Activated naive CD4-positive, alpha-beta T cell treated with anti-CD3 and anti-CD28 coated beads for 36 hours (primary cell): Measurements from ENCODE around the gene OR13C8. TPM values are rescaled to one million over a fixed set of nuclear protein-coding genes. Genes with fewer than 3 reads are reported as not detected.
"Not testable (repeated sequence)": the region's sequence is repeated elsewhere in the genome, so short reads cannot be mapped to it uniquely, and the experiment has no call there.

Source experiments
- CTCF ChIA-PET: fragments of 350-600 bp; sonication (Branson Sonifier 250); formaldehyde crosslinking; loops from one replicate; lab custom pipeline; 2021; ENCODE audit warnings: antibody characterized with exemption; lab: Charles Lee
- DNase-seq: peaks from one replicate; pipeline ENCODE4 v3.0.0-alpha.2; 2020
- H3K27ac Mint-ChIP-seq: one replicate; pipeline ENCODE4 v1.8.0; 2021; ENCODE audit warnings: mild to moderate bottlenecking, mixed read lengths
- H3K27me3 Mint-ChIP-seq: one replicate; pipeline ENCODE4 v1.8.0; 2021; ENCODE audit warnings: low read depth, mixed read lengths
- H3K36me3 Mint-ChIP-seq: one replicate; pipeline ENCODE4 v1.8.0; 2021; ENCODE audit warnings: low read depth, mixed read lengths
- H3K4me1 Mint-ChIP-seq: one replicate; pipeline ENCODE4 v1.8.0; 2021; ENCODE audit warnings: low read depth, mixed read lengths
- H3K4me3 Mint-ChIP-seq: one replicate; pipeline ENCODE4 v1.8.0; 2021; ENCODE audit warnings: mild to moderate bottlenecking, moderate library complexity, mixed read lengths
- H3K9me3 Mint-ChIP-seq: one replicate; pipeline ENCODE4 v1.8.0; 2021; ENCODE audit warnings: mixed read lengths
- intact Hi-C: fragments of 100-400 bp; cut with micrococcal nuclease; formaldehyde crosslinking; loops from one replicate; pipeline ENCODE4 v1.15.1; 2023
- total RNA-seq, 2 experiments: library from RNA; stranded (reverse); gene quantifications; one replicate each; pipeline ENCODE4 v1.2.3, GENCODE V29; 2021

OR13C8 gene
- total RNA-seq, 2 experiments from 2014 or later, result not detected

GRCh38 chr9:104580562-104580961, 11.6 kb downstream of the OR13C8 start:
- no peaks in the 10 kb centered on the region for H3K27me3 Mint-ChIP-seq
- no peak overlapping the region for H3K27ac Mint-ChIP-seq
- CTCF ChIA-PET, result interaction anchor here (0.5 kb wide), 1 partner anchor 1937 kb away, joined by 4 read pairs; no protein-coding TSS in a partner anchor
- H3K4me3 Mint-ChIP-seq, result no peak overlapping the region
- intact Hi-C loops, result no loop called here
- no peaks in the 10 kb centered on the region for H3K9me3 Mint-ChIP-seq
- DNase-seq, result no peak
- H3K36me3 Mint-ChIP-seq, result no peaks in the 10 kb centered on the region
- H3K4me1 Mint-ChIP-seq, result no peaks in the 10 kb centered on the region

DNA sequence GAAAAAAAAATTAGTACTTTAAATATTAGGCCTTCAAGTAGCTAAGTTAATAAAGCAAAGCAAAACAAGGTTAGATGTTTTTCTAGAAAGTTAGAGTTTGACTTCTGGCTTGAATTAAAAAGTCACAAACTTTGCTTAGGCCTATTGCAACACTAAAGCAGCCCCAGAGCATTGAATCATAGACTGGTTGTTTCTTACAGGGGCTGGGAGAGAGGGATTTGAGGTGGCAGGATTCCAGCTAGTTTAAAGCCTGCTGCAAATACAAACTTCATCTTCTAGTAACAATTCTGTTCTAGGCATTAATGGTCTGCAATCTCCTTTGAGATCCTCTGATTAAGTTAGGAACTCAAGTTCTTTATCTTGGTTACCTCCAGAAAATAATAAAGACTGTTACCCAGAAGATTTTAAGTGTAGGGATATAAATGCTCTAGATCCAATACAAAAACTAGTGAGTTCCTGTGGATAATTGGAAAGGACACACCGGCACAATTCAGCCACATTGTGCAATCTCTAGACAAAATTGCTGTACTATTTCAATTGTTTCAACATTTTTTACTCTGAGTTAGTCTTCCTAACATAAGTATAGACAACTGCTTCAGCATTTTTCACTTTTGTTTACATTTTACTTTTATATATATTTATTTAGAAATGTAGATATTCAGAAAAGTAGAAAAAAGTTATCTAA, 17.7 kb downstream of the OR13C8 start:
- CTCF ChIA-PET, result no interaction called here
- intact Hi-C loops, result no loop called here
- H3K36me3 Mint-ChIP-seq, result no peaks in the 10 kb centered on the region
- no peak overlapping the region for H3K27ac Mint-ChIP-seq
- no peak for DNase-seq
- no peak overlapping the region for H3K4me3 Mint-ChIP-seq
- no peaks in the 10 kb centered on the region for H3K4me1 Mint-ChIP-seq
- no peaks in the 10 kb centered on the region for H3K9me3 Mint-ChIP-seq
- no peaks in the 10 kb centered on the region for H3K27me3 Mint-ChIP-seq

GRCh38 chr9:104589626-104590025, 20.7 kb downstream of the OR13C8 start:
- Mint-ChIP-seq H3K4me3 (no peak overlapping the region), H3K36me3 (no peaks in the 10 kb centered on the region)

DNA sequence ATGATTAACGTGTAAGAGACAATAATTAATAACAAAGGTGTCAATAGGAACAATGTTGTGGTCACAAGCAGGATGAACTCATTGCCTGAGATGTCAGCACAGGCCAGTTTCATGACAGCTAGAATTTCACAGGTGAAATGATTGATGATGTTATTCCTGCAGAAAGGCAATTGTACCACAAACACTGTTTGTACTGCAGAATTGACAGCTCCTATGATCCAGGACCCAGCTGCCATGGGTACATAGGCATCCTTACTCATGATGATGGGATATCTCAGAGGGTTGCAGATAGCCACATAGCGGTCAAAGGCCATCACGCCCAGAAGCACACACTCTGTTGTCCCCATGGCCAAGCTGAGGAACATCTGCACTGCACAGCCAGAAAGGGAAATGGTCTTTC, 29.8 kb downstream of the OR13C8 start:
- DNase-seq, H3K27me3 Mint-ChIP-seq, H3K4me1 Mint-ChIP-seq, H3K9me3 Mint-ChIP-seq, intact Hi-C loops, H3K36me3 Mint-ChIP-seq, CTCF ChIA-PET, H3K4me3 Mint-ChIP-seq, H3K27ac Mint-ChIP-seq: not testable (repeated sequence)

More at GRCh38 chr9:104589626-104590025, 20.7 kb downstream of the OR13C8 start:
- intact Hi-C loops, result no loop called here
- H3K27me3 Mint-ChIP-seq, result no peaks in the 10 kb centered on the region
- no peak for DNase-seq
- no peak overlapping the region for H3K27ac Mint-ChIP-seq
- no peaks in the 10 kb centered on the region for H3K4me1 Mint-ChIP-seq
- CTCF ChIA-PET, result no interaction called here
- H3K9me3 Mint-ChIP-seq, result peaks cover 2% of the 10 kb centered on the region

DNA sequence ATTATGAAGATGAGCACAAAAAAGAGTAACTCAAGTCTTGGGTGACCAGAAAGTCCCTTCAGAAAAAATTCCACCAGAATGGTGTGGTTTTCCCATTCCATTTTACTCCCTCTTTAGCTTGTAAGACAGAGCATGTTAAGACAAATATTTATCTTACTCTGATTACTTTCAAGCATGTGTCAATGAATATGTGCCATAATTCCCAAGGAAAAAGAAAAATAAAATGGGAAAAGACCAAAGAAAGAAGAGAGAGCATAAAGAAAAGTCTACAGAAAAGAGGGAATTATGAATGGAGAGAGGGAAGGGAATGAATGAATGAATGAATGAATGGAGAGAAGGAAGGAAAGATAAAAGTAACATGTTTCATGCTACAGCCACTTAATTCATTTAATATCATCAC, 30.3 kb downstream of the OR13C8 start, which contains the start of gene OR13C5:
Gene OR13C5 (minus strand): TSS at position 101 of the 400 bp plus-strand sequence. CDS start 0 bp downstream, at position 101.
- H3K27ac Mint-ChIP-seq, intact Hi-C loops, CTCF ChIA-PET, H3K36me3 Mint-ChIP-seq, H3K4me1 Mint-ChIP-seq, H3K9me3 Mint-ChIP-seq, H3K4me3 Mint-ChIP-seq, H3K27me3 Mint-ChIP-seq, DNase-seq: not testable (repeated sequence)

DNA sequence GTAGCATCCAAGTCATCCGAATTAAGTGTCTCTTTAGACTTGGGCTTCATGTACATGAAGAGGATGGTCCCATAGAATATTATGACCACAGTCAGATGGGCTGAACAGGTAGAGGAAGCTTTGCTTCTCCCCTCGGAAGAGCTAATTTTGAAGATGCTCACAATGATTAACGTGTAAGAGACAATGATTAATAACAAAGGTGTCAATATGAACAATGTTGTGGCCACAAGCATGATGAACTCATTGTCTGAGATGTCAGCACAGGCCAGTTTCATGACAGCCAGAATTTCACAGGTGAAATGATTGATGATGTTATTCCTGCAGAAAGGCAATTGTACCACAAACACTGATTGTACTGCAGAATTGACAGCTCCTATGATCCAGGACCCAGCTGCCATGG, 35.8 kb downstream of the OR13C8 start:
- H3K4me3 Mint-ChIP-seq, result no peak overlapping the region
- H3K36me3 Mint-ChIP-seq, result no peaks in the 10 kb centered on the region
- DNase-seq, result no peak
- no peak overlapping the region for H3K27ac Mint-ChIP-seq
- H3K9me3 Mint-ChIP-seq, result no peaks in the 10 kb centered on the region
- intact Hi-C loops, result no loop called here
- peaks cover 4% of the 10 kb centered on the region for H3K27me3 Mint-ChIP-seq
- CTCF ChIA-PET, result no interaction called here
- no peaks in the 10 kb centered on the region for H3K4me1 Mint-ChIP-seq

GRCh38 chr9:104605527-104605926, 36.6 kb downstream of the OR13C8 start, which contains the start of gene OR13C2:
Gene OR13C2 (minus strand): TSS chr9:104605627. CDS start chr9:104605627, 0 bp downstream.
- H3K4me1 Mint-ChIP-seq, intact Hi-C loops, CTCF ChIA-PET, H3K9me3 Mint-ChIP-seq, H3K4me3 Mint-ChIP-seq, DNase-seq, H3K36me3 Mint-ChIP-seq, H3K27me3 Mint-ChIP-seq, H3K27ac Mint-ChIP-seq: not testable (repeated sequence)

GRCh38 chr9:104606152-104606551, 37.2 kb downstream of the OR13C8 start:
- H3K27ac Mint-ChIP-seq, result no peak overlapping the region
- peaks cover 4% of the 10 kb centered on the region for H3K27me3 Mint-ChIP-seq
- intact Hi-C loops, result no loop called here
- H3K4me1 Mint-ChIP-seq, result no peaks in the 10 kb centered on the region
- no peak overlapping the region for H3K4me3 Mint-ChIP-seq
- no peaks in the 10 kb centered on the region for H3K9me3 Mint-ChIP-seq
- DNase-seq, result no peak
- CTCF ChIA-PET, result interaction anchor here (0.7 kb wide), 1 partner anchor 15 kb away, joined by 3 read pairs; no protein-coding TSS in a partner anchor
- no peaks in the 10 kb centered on the region for H3K36me3 Mint-ChIP-seq

GRCh38 chr9:104608336-104608735, 39.4 kb downstream of the OR13C8 start:
- no peak overlapping the region for H3K4me3 Mint-ChIP-seq
- no peaks in the 10 kb centered on the region for H3K36me3 Mint-ChIP-seq
- H3K9me3 Mint-ChIP-seq, result no peaks in the 10 kb centered on the region
- H3K4me1 Mint-ChIP-seq, result no peaks in the 10 kb centered on the region
- CTCF ChIA-PET, result no interaction called here
- no peak for DNase-seq
- peaks cover 4% of the 10 kb centered on the region for H3K27me3 Mint-ChIP-seq
- no peak overlapping the region for H3K27ac Mint-ChIP-seq
- intact Hi-C loops, result loop anchor here (1.0 kb wide), 1 partner anchor 135 kb away; no protein-coding TSS in a partner anchor

- CTCF ChIA-PET, result no interaction called here
- H3K4me1 Mint-ChIP-seq, result no peaks in the 10 kb centered on the region
- peaks cover 4% of the 10 kb centered on the region for H3K27me3 Mint-ChIP-seq
- no peak for DNase-seq
- no peaks in the 10 kb centered on the region for H3K9me3 Mint-ChIP-seq
- intact Hi-C loops, result no loop called here
- no peaks in the 10 kb centered on the region for H3K36me3 Mint-ChIP-seq
- H3K4me3 Mint-ChIP-seq, result no peak overlapping the region
- H3K27ac Mint-ChIP-seq, result no peak overlapping the region
These were observed 42.2 kb downstream of the OR13C8 start for GRCh38 chr9:104611213-104611612.

DNA sequence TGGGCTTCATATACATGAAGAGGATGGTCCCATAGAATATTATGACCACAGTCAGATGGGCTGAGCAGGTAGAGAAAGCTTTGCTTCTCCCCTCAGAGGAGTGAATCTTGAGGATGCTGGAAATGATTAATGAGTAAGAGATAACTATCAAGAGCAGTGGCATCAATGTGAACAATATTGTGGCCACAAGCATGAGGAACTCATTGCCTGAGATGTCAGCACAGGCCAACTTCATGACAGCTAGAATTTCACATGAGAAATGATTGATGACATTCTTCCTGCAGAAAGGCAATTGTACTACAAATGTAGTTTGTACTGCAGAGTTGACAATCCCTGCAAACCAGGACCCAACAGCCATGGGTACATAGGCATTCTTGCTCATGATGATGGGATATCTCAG, 48.5 kb downstream of the OR13C8 start:
- Mint-ChIP-seq H3K4me3 (no peak overlapping the region), H3K4me1 (no peaks in the 10 kb centered on the region), H3K27ac (no peak overlapping the region), H3K27me3 (no peaks in the 10 kb centered on the region), H3K36me3 (no peaks in the 10 kb centered on the region), H3K9me3 (no peaks in the 10 kb centered on the region)
- CTCF ChIA-PET, result no interaction called here
- DNase-seq, result no peak
- intact Hi-C loops, result no loop called here

GRCh38 chr9:104618104-104618503, 49.1 kb downstream of the OR13C8 start, which contains the start of gene OR13C9:
Gene OR13C9 (minus strand): TSS chr9:104618204. CDS start chr9:104618204, 0 bp downstream.
- Mint-ChIP-seq H3K9me3 (no peaks in the 10 kb centered on the region), H3K27ac (no peak within 1 kb of the TSS), H3K36me3 (no peaks in the 10 kb centered on the region), H3K27me3 (no peaks in the 10 kb centered on the region), H3K4me3 (no peak within 1 kb of the TSS), H3K4me1 (no peaks in the 10 kb centered on the region)
- CTCF ChIA-PET, result no interaction called here
- no peak for DNase-seq
- intact Hi-C loops, result no loop called here
